RWPE2 (cell line): ENCODE measurements around the gene MANF.

Experiments used
- ATAC-seq: fragments of 200-7000 bp; cut with Tn5 transposase; 3 replicates; pipeline ENCODE4 v1.9.1; 2021; ENCODE audit warnings: low read depth
- DNase-seq: peaks from one replicate; pipeline ENCODE4 v3.0.0-alpha.2; 2020; ENCODE audit warnings: low spot score
- H3K27ac ChIP-seq: fragments of 450-650 bp; 2 replicates; pipeline ENCODE4 v1.5.1; 2017; ENCODE audit warnings: mild to moderate bottlenecking; ENCODE audit not compliant: poor library complexity, severe bottlenecking
- H3K27me3 ChIP-seq: fragments of 250-450 bp; sonication (Bioruptor Pico); 2 replicates; pipeline ENCODE4 v1.5.1; 2021; ENCODE audit warnings: mild to moderate bottlenecking, moderate library complexity; ENCODE audit not compliant: insufficient read depth, poor library complexity, severe bottlenecking
- H3K36me3 ChIP-seq: fragments of 250-450 bp; sonication (Bioruptor Pico); 2 replicates; pipeline ENCODE4 v1.5.1; 2020; ENCODE audit warnings: low read depth, mild to moderate bottlenecking, moderate library complexity
- H3K4me1 ChIP-seq: fragments of 250-450 bp; sonication (Bioruptor Pico); 2 replicates; pipeline ENCODE4 v1.5.1; 2021; ENCODE audit warnings: mild to moderate bottlenecking, moderate library complexity; ENCODE audit not compliant: insufficient read depth, poor library complexity, severe bottlenecking
- H3K4me3 ChIP-seq: fragments of 250-450 bp; sonication (Bioruptor Pico); 2 replicates; pipeline ENCODE4 v1.5.1; 2021; ENCODE audit warnings: mild to moderate bottlenecking, moderate library complexity; ENCODE audit not compliant: severe bottlenecking
- H3K9me3 ChIP-seq: fragments of 250-450 bp; sonication (Bioruptor Pico); 2 replicates; pipeline ENCODE4 v1.5.1; 2021; ENCODE audit warnings: mild to moderate bottlenecking, moderate library complexity; ENCODE audit not compliant: severe bottlenecking
- TF ChIP-seq, protein P1 (sequence below): fragments of 450-650 bp; IDR thresholded peaks from one replicate; pipeline ENCODE4 v1.5.1; 2017; ENCODE audit warnings: mild to moderate bottlenecking, moderate library complexity; ENCODE audit not compliant: poor library complexity, severe bottlenecking

The MANF gene

DNA sequence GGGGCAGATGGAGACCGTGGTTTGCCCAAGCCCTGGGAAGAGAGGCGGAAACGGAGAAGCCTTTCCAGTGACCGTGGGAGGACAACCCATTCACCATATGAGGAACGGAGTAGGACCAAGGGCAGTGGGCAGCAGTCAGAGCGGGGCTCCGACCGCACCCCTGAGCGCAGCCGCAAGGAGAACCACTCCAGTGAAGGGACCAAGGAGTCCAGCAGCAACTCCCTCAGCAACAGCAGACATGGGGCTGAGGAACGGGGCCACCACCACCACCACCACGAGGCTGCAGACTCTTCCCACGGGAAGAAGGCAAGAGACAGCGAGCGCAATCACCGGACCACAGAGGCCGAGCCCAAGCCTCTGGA, 8.0 kb downstream of the MANF start:
- H3K36me3 ChIP-seq = peaks cover 81% of the 10 kb centered on the region
- no peaks in the 10 kb centered on the region for H3K27me3 ChIP-seq
- H3K4me1 ChIP-seq = no peaks in the 10 kb centered on the region
- H3K4me3 ChIP-seq = no peak overlapping the region
- no peaks in the 10 kb centered on the region for H3K9me3 ChIP-seq
- TF ChIP-seq, protein P1, sequence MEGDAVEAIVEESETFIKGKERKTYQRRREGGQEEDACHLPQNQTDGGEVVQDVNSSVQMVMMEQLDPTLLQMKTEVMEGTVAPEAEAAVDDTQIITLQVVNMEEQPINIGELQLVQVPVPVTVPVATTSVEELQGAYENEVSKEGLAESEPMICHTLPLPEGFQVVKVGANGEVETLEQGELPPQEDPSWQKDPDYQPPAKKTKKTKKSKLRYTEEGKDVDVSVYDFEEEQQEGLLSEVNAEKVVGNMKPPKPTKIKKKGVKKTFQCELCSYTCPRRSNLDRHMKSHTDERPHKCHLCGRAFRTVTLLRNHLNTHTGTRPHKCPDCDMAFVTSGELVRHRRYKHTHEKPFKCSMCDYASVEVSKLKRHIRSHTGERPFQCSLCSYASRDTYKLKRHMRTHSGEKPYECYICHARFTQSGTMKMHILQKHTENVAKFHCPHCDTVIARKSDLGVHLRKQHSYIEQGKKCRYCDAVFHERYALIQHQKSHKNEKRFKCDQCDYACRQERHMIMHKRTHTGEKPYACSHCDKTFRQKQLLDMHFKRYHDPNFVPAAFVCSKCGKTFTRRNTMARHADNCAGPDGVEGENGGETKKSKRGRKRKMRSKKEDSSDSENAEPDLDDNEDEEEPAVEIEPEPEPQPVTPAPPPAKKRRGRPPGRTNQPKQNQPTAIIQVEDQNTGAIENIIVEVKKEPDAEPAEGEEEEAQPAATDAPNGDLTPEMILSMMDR = no peak
- DNase-seq (no peak), ATAC-seq (no peak)
- H3K27ac ChIP-seq = no peak overlapping the region

DNA sequence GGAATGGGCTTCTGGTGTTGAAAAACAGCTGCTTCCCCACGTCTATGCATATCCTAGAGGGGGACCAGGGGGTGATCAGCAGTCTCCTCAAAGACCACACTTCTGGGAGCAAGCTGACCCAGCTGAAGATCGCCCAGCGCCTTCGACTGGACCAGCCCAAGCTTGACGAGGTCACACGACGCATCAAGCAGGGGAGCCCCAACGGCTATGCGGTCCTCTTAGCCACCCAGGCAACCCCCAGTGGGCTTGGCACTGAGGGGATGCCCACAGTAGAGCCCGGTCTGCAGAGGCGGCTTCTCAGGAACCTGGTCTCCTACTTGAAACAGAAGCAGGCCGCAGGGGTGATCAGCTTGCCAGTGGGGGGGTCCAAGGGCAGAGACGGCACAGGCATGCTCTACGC, 8.5 kb downstream of the MANF start:
- Histone ChIP-seq H3K9me3 (no peaks in the 10 kb centered on the region), H3K4me3 (no peak overlapping the region), H3K36me3 (peaks cover 81% of the 10 kb centered on the region), H3K27me3 (no peaks in the 10 kb centered on the region), H3K27ac (no peak overlapping the region), H3K4me1 (no peaks in the 10 kb centered on the region)
- TF ChIP-seq, protein P1 = no peak
- DNase-seq = no peak
- ATAC-seq = no peak

DNA sequence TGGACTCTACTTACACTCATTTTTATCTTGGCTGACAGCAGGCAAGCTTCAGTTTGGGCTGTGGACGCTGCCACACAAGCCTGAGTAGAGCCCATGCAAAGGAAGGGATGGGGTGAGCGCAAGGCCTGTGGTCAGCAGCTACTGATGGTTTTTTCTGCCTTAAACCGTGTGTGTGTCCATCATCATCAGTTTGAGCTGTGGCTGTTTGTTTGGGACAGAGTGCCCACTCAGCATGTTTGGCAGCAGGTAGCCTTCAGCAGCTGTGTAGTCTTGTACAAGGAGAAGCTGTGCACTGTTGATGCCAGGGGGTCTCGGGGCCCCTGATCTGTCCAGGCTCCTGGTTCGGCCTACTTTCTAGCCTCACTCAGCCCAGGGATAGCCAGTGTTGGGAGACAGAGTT, 9.4 kb downstream of the MANF start:
- Histone ChIP-seq H3K36me3 (peaks cover 75% of the 10 kb centered on the region), H3K4me1 (no peaks in the 10 kb centered on the region), H3K4me3 (no peak overlapping the region)

DNA sequence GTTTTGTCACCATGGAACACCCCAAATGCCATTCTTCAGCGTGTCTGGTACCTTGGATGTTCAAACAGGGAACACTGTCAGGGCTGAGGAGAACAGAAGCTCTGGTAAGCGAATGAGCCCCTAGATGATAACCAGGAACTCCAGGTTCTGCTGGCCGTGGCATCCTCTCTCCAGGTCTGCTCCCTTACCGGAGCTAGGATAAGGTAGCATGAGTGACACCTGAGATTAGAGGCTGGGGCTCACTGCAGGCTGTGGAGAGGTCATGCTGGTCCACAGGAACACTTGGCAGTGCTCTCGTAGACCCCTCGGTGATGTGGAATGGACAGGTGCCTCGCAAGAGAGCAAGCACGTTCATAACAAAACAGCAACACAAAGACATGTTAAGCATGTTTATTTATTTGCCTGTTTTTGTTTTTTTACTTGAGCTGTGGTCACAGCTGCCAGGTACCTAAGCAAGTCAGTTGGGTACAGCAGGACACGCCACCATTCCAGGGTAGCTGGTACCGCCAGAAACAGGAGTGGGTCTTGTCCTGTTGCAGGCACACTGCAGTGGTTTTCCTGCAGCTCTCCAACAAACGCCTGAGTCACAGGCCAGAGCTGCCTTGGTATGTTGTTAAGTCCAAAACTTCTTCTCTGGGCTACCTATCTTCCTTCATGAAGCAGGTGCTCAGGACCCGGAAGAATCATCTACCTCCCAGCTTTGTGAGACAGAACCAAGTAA, 10.6 kb downstream of the MANF start:
- Histone ChIP-seq H3K27me3 (no peaks in the 10 kb centered on the region), H3K27ac (no peak overlapping the region), H3K4me1 (no peaks in the 10 kb centered on the region), H3K36me3 (peaks cover 75% of the 10 kb centered on the region), H3K4me3 (no peak overlapping the region), H3K9me3 (no peaks in the 10 kb centered on the region)
- TF ChIP-seq, protein P1 = no peak
- ATAC-seq = no peak
- DNase-seq = no peak

More for the DNA sequence above, 9.4 kb downstream of the MANF start:
- no peak for DNase-seq
- no peak for ATAC-seq
- Histone ChIP-seq H3K27ac (no peak overlapping the region), H3K27me3 (no peaks in the 10 kb centered on the region), H3K9me3 (no peaks in the 10 kb centered on the region)
- TF ChIP-seq, protein P1 = no peak

DNA sequence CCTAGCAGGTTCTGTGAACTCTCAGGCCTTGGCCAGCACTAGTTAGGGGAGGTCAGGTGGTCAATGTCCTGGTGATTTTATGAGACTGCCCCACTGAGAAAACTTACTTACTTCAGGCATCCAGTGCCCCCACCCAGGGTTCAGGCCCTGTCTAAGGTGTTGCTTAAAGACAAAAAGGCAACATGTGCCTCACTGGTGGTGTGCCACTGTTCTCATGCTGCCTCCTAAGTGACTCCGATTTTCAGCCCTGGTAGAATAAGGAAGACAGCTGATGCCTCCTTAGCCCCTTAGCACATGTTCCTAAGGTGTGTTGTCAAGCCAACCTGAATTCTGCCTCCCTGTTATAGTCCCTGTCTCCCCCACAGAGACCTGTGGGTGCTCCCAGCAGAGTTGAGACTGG, 11.3 kb downstream of the MANF start:
- Histone ChIP-seq H3K4me1 (no peaks in the 10 kb centered on the region), H3K27me3 (no peaks in the 10 kb centered on the region), H3K9me3 (no peaks in the 10 kb centered on the region), H3K36me3 (peaks cover 75% of the 10 kb centered on the region), H3K4me3 (no peak overlapping the region), H3K27ac (no peak overlapping the region)
- ATAC-seq (no peak), DNase-seq (no peak)
- TF ChIP-seq, protein P1 = no peak
